Inflammatory macrophage (primary cell): ENCODE data around the gene TIE1.

ENCODE experiments used
- DNase-seq, 2 donors: peaks; one replicate each; pipeline ENCODE4 v3.0.0-alpha.2; 2020 to 2022

Gene TIE1

DNA sequence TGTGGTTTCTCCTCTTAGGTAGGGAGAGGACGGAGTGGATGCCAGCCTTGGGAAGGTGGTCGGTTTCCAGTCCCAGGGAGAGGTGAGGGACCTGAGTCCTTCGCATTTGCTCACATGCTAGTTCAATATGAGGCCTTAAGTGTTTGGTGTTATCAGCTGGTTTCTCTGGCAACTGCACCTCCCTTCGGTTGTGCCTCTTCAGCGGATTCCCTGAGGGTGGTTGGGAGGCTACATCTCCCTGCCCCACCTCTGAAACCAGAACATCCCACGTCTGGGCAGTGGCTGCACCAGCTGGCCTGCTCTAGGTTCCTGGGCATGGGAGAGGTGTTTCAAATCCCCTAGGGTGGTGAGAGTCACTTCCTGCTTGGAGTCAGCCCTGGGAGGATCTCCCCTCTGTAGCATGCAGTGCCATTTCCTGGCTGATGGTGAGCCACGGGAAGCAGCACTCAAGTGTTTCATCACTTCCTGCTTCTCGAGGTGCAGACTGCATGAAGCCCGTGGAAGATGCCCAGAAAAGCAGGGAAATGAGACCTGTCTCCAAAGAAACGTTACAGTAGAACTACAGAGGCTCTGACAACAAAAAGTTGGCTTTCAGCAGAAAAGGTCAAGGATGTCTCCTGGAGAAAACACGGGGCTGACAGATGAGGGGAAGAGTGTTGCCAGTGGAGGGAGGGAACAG lies 26.5 kb upstream of the TIE1 start:
- peak; percentile 43 to 60 for DNase-seq

DNA sequence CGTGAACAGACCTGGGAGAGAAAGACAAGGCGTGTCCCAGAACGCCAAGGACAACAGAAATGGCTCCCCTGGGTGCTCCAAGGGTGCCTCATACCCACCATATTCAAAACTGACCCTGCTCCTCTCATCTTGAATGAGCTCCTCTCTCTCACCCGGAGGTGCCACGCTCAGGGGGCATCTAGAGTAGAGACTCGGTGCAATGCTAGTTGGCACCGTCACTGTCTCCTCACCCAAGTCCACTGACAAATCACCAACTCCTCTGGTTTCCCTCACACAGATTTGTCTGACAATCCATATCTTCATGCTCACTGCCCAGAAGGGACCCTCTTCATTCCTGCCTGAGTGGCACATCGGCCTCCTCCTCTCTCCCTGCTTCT lies 26.0 kb upstream of the TIE1 start:
- no peak for DNase-seq

DNA sequence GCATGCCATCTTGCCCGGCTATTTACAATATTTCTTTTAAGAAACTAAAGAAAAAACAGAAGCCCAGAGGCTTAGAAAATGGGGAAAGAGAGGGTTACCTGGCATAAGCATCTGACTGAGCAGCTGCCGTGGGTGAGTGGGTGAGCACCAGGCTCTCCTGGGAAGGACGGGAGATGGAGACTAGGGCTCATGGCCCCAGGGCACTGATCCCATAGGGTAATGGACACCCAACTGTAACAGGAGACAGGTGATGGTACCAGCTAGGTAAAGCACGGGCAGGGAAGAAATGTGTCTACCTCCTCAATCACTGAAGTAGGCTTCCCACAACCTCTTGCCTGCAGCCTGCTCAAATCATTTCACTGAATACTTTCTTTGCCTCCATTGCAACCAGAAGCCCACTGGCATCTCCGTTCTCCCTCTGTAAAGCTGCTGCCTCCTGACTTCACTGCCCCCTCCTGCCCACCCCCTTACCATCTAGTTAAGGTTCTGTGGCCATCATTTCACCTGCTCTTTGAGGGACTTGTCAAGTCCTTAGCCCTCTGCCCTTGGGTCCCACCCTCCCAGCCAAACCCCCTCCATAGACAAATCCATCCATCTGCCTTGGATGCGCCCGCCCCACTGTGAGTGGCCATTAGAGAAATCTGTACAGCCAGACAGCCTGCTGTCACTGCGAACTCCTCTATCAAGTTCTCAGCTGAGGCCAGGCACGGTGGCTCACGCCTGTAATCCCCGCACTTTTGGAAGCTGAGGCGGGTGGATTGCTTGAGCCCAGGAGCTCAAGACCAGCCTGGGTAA lies 24.8 kb upstream of the TIE1 start:
- no peak for DNase-seq

DNA sequence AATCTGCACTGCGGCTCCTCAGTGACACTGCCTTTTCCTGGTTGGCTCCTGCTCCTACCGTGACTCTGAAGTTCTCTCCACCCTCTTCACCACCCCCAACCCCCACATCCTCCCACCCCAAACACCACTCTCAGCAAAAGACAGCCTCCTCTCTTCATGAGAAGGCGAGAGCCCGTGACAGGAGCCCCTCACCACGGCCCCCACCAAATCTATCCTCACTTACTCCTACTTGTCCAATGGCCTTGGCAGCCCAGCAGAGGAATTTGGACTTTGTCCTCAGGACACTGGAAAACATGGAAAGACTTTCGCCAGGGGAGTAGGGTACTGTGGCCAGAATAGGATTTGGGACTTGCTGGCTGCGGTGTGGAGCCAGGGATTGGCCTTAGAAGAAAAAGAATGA lies 24.1 kb upstream of the TIE1 start:
- no peak for DNase-seq

DNA sequence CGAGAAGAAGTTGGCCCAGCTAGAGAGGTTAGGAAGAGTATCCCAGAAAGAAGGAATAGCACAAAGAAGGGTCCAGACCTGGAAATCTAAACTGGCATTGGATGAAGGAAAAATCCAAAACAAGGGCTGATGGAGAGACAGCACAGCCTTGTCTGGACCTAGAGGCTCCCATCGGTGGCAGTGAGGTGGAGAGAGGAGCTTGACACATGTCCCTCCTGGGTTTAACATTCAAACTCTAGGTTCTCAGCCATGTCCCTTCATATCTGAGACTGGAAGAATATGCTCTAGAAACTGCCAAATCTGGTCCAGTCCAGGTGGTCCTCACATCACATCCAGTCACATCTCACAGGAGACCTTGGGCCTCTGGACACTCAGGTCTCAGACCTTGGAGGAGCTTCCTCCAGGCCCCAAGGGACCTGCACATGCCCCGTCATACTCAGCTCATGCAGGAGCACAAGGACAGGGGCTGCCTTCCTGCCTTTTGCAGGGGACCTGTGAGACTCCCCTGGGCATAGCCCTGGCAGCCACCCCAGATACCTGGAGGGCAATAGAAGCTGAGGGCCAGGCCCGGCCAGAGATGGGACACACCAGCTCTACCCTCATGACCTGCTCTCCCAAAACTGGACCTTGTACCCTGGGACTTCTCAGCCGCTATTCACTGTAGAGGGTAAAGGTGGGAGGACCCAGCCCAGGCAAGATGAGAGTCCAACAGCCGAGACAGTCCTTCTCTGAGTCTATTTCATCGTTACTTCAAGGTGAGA lies 23.5 kb upstream of the TIE1 start:
- DNase-seq: no peak

DNA sequence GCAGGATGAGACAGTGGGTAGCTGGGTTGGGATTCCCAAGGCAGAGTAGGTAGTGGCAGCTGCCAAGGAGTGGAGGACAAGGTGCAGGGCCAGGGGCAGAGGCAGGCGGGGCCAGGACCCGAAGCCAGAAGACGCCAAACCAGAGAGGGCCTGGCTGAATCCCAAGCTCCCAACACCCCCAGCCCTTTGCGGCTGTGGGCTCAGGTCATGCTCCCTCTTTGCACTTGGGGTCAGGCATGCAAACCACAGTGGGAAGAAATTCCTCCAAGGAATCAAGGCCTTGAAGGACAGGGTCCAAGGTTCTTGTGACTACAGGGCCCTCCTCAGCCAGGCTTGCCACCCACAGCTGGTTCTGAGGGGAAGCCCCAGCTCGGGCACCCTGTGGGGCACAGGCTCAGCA lies 21.6 kb upstream of the TIE1 start:
- DNase-seq: no peak

DNA sequence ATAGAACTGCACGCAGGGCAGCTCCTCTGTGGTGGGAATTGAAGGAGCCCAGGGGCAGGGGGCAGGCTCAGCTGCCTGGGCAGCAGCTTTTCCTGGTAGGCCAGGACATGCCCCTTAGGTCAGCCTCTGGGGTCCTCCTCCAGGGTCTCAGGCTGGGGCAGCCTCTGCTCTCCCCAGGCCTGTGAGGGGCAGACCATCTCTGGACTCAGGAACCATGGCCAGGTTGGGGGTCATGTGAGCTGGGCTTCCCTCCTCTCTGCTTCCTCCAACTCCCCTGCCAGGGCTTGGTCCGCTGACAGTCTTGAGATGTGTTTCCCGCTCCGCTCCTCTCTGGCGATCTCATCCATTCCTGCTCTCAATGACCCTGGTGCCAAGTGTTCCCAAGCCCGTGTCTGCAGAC lies 21.1 kb upstream of the TIE1 start:
- DNase-seq: no peak

DNA sequence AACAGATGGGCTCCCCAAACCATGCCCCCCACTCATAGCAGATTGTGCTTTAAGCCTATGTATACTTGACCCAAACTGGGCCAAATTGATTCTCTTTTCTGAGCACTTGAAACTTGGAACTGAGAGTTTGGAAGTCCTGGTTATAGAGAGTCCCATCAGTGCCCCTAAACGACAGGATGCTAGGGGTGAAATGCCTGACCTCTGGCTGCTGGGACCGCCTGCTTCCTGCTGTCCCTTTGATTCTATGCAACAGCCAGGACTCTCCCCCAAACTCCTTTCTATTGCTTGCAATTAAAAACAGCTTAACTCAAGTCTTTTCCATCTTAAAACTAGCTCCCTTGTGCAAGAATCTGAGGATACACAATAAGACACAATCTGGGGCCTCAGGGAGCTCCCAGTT lies 20.1 kb upstream of the TIE1 start:
- no peak for DNase-seq

DNA sequence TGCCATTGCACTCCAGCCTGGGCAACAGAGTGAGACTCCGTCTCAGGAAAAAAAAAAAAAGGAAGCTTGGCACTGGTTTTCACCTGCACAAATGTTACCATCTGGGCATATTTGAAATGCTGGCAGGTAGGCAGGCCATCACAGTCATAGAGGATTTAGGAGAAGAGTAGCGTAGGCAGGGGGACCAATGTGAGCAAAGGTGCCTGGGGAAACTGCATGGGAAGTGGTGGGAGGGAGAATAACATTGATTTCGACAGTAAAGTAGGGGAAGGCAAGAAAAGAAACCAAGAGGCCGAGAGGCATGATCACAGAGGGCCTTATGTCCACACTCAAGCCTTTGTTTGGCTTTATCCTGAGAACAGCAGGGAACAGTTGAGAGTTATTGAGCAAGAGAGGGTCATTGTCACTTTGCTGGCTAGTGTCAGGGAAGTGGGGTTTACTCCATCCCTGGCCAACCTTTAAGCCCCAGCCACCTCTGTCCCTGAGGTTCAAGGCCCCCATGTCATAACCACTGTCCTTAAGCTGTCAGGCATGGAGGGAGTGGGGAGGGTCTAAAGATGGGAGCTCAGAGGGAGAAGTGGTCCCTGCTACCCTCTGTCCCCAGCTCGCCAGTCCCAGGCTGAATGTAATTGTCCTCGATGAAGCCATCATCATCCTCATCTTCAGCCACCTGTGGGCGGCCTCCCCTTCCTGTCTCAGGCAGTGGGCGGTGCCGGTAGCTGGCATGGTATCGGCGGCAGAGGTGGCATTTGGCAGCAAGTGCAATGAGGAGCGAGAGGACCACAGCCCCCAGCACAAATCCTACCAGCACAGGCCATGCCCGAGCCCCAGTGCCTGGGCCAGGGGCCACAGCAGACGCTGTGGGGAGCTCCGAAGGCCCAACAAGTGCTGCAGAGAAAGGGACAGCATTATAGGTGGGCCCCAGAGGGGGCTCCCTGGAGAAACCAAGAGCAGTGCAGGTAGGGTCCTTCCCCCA lies 18.3 kb upstream of the TIE1 start:
- DNase-seq: peak; percentile 7 to 34

DNA sequence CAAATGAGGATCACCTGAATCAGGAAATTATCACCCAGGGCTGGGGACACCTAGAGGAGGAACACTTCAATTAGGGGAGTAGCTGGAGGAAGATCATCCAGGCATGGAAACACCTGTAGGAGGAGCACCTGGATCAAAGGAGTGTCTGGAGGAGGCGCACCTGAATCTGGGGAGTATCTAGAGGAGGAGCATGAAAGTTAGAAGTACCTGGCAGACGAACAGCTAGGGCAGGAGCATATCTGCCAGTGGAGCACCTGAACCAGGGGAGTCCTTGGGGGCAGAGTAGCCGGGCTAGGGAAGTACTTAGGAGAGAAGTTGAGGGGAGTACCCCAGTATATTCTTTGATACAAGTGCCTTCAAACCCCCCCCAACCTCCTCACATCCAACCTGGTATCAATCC lies 16.7 kb upstream of the TIE1 start:
- DNase-seq: no peak

DNA sequence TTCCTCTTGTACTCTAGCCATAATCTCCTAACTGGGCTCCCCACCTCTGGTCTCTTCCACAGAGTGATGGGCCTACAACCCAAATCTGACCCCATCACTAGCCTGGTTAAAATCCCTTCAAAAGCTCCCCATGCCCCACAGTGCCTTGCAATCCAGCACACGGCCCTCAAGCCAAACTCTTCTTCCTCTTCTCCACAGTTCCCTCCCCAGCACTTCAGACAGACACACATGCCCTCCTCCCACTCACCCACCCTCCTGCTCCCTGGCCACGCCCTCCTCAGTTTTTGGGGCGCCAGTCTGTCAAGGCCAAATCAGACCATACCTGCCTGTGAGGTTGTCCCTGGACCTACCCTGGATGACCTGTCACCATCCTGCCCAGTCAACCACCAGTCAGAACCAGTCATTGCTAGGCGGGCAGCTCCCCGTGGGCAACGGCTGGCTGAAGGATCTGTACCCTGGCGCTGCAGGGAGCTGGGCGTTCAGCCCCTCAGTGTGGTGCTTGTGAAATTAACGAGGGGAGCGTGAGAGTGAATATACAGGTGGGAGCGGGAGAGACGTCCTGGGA lies 16.2 kb upstream of the TIE1 start:
- DNase-seq: peak; percentile 19 to 58

DNA sequence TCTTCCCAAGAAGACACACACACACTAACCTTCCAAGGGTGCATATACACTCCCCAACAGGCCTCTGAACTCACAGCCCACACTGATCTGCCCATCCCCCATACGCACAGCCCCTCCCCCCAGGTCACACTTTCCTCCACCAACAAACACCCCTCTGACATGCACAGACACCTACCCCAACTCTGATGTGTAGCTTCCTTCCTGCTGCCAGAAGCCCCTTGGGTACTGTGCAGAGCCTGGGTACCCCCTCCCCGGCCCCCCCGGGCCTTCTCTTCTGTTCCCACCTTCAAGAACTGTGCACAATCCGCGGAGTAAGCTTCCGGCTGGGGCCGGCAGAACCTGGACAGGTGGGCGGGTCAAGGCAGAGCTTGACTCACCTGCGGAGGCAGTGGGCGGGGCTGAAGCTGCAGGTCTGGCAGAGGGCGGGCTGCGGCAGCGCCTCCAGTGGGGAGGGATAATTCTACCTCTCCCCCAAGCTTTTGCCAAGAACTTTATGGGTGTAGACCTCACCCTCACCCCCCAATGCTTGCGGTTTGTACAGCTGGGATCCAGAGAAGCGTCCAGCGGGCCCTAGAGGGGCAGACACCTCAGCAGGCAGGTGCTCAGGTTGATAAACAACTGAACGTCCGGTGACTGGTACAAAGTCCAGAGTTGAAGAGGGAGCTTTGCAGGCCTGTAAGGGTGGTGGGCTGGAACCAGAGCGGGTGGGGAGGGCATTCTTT lies 15.4 kb upstream of the TIE1 start, which contains the start of gene C1orf210:
Gene C1orf210, minus strand, starts transcription at position 313 of the 722 bp plus-strand sequence. CDS start 2,311 bp downstream, outside the sequence.
- DNase-seq: no peak

DNA sequence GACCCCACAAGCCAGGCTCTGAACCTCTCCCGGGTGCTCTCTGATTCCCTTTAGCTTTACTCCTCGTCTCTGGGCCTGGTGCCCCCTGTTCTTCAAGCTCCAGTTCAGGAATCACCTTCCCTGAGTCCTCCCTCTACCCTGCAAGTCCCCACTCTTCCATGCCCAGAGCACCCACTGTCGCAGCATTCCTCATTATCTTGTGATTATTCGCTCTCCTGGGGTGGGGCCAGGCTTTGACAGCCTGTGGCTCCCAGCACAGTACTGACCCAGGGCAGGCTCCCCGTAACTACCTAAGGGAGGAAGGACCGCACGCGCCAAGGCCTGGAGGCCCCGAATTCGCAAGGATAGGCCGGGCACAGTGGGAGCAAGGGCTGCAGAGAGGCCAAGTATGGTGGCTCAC lies 14.7 kb upstream of the TIE1 start:
- DNase-seq: no peak

DNA sequence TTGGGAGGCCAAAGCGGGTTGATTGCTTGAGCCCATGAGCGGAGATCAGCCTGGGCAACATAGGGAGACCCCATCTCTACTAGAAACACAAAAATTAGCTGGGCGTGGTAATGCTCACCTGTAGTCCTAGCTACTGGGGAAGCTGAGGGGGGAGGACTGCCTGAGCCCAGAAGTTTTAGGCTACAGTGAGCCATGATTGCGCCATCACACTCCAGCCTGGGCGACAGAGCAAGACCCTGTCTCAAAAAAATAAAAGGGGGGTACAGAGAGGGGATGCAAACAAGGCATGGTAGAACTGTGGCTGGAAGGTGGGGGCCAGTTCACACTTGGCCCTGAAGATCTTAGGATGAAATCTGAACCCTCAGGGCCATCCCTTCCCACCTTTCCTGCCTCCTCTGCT lies 14.2 kb upstream of the TIE1 start:
- no peak for DNase-seq

DNA sequence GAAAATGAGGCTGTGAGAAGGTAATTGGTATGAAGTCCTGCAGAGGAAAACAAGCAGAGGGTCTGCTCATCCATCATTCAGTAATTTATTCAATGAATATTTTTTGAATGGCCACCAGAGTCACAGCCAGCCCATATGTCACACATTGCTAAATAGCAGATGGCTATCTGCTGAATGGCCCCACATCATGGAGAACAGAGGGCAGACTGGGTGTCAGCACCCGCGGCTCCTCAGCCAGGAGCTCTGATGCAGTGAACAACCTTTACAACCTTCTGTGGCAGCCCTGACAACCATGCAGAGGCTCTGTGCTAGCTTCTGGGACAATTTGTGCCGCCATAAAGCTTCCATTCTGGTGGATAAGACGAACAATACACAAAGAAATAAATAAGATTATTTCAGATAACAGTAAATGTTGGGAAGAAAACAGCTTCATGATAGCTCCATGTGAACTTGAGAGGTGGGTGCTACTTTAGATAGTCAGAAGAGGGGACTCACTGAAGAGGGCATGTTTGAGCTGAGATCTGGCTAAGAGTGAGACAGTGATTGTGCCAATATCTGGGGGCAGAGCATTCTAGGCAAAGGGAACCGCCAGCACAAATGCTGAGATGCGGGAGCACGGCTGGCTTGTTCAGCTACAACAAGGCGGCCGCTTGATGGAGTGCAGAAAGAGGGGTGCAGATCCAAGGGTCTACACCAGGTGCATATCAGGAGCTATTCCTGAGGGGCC lies 12.6 kb upstream of the TIE1 start:
- DNase-seq: no peak

DNA sequence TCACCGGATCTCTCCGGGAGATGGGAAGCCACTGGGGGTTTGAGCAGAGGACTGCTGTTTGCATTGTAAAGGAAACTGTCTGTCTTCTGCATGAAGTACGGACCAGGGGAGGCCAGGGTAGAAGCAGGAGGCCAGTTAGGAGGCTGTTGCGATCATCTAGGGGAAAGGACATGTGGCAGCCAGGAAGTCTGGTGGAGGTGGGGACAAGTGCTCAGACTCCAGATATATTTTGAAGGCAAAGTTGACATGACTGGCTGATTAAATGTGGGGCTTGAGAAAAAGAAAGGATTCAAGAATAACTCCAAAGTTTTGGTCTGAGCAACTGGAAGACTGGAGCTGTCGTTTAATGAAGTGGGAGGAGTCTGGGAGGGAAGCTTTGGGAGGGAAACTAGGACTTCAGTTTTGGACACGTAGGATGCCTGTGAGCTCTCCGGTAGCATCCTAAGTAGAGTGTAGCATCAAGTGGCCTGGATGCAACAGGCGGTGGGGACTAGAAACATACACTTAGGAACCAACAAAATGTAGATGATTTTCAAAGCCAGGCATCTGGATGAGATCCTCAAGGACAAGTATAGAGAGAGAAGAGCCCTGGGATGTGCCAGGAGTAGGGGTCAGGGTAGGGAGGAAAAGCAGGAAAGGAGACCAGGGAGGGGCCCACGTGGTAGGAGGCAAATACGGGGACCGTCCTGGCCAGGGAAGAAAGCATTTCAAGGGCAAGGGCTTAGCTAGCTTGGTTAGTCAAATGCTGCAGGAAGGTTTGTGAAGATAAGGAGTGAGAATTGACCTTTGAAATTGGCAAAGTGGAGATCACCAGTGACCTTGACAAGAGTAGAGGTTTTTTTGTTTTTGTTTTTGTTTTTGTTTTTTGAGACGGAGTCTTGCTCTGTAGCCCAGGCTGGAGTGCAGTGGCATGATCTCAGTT lies 11.7 kb upstream of the TIE1 start:
- no peak for DNase-seq

DNA sequence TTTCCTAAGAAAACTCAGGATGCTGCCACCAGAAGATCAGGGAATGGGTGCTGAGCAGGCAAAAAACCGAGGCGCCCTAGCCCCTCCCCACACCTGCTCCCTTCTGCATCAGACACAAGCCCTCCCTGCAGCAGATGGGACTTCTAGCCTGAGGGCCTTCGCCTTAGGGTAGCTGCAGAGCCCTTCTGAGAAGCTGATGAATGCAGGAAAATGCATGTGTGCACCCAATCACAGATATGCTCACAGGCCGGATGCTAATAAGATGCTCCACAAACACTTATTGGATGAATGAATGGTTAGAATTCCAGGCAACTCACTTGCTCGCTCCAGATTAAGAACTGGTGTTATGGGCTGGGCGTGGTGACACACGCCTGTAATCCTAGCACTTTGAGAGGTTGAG lies 8.6 kb upstream of the TIE1 start:
- no peak for DNase-seq

DNA sequence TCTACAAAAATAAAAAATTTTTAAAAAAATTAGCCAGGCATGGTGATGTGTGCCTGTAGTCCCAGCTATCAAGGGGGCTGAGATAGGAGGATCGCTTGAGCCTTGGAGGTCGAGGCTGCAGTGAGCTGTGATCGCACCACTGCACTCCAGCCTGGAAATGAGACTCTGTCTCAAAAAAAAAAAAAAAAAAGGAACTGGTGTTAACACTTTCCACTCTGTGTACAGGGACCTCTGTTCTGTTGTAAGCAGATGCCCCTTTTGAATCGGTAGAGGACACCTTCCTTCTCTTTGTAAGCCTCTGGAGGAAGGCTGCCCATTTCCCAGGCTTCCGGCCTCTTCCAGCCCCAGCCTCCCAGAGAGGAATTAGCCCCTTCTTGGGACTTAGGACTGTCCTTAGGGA lies 8.1 kb upstream of the TIE1 start:
- no peak for DNase-seq

DNA sequence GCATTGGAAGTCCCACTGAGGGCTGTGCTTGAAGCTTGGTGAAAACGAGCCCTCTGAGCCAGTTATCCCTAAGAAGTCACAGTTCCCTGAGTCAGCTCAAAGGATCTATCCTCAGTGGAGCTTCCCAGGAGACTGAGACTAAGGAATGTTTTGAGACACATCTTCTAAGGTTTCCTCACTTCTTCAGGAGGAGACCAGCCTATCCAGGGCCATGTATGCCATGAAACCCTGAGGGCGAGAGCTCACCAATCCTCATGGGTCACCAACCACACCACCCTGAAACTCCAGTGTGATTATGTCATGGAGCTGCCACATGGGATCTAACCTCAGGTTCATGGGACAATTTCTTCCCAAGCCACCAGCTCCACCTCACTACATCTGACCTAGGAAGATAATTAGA lies 7.6 kb upstream of the TIE1 start:
- no peak for DNase-seq
